A204.1 (cell line): ENCODE data around the gene SLC27A1.
"Not testable (repeated sequence)": the region's sequence is repeated elsewhere in the genome, so short reads cannot be mapped to it uniquely, and the experiment has no call there.

Experiments used
- FAIRE-seq: peaks from 2 replicates; lab custom pipeline; 2012; peaks lifted over from hg19 to GRCh38; lab: Jason Lieb, UNC

The SLC27A1 gene

DNA sequence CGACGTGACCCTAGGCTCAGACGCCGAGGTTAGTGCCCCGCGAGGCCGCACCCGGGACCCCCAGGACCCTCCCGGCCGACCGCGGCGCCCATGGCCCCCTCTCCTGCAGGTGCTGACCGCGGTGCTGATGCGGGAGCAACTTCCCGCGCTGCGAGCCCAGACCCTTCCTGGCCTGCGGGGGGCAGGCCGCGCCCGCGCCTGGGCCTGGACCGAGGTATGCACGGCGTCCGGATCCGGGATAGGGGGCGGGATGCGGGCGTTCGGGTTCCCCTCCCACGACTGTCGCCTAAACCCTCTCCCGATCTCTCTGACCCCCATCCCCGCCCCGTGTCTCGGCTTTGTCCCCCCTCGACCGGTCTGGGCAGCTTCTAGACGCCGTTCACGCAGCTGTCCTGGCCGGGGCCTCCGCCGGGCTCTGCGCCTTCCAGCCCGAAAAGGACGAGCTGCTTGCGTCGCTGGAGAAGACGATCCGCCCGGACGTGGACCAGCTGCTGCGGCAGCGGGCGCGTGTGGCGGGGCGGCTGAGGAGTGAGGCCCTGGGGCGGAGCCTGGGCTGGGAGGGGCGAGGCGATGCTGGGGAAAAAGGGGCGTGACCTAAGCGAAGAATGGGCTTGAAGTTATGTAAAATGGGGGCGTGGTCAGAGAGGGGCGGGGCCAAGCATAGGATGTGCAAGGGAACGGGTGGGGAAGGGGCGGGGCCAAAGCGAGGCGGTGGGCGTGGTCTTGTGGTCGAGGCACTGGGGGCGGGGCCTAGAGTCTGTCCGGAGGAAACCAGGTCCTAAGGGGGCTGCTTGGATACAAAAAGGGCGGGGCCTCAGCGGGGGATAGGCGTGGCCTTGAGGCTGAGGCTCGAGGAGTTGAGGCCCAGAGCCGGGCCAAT is 69.2 kb downstream of the SLC27A1 start:
- FAIRE-seq = no peak

DNA sequence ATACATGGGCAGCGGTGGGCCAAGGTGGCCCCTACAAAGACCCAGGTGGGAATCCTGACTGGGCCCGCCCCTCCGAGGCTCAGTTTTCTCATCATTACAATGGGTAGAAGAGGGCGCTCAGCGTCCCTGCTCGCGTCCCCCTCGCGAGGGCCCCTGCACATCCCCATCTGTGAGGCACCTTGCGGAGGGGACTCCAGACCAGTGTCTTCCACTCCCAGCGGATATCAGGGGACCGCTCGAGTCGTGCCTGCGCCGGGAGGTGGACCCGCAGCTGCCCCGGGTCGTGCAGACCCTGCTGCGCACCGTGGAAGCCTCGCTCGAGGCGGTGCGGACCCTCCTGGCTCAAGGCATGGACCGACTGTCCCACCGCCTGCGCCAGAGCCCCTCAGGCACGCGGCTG is 69.8 kb downstream of the SLC27A1 start:
- FAIRE-seq = no peak

GRCh38 chr19:17541184-17541759 is 70.9 kb downstream of the SLC27A1 start:
- FAIRE-seq = no peak

GRCh38 chr19:17542042-17542441 is 71.7 kb downstream of the SLC27A1 start:
- FAIRE-seq = no peak

DNA sequence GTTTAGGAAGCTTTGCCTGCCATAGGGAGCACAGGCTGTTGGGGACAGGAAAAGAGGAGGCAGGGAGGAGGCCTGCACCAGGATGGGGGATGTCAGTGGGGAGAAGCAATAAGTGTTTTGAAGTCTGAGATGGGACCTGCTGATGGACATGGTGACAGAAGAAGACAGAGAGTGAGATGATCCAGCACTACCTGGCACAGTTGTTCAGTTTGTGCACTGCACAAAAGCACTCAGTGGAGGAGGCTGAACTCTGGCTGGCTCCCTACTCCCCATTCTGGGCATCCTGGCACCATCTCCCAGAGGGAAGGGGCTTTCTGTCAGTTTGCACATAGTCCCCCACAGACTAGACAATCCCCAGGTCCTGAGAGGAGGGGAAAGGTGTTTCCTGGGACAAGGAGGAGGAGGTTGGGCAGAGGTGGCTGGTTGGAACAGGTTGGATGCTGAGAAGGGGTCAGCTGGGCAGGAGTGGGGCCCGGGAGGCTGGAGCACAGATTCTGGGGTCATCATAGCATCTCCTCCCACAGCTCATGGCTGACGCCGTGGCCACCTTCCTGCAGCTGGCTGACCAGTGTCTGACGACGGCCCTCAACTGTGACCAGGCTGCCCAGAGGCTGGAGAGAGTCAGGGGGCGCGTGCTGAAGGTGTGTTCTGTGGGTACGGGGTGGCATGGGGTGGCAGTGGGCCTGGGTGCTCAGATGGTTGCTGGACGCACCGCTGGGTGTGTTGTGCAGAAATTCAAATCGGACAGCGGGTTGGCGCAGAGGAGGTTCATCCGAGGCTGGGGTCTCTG is 72.7 kb downstream of the SLC27A1 start:
- FAIRE-seq = no peak

DNA sequence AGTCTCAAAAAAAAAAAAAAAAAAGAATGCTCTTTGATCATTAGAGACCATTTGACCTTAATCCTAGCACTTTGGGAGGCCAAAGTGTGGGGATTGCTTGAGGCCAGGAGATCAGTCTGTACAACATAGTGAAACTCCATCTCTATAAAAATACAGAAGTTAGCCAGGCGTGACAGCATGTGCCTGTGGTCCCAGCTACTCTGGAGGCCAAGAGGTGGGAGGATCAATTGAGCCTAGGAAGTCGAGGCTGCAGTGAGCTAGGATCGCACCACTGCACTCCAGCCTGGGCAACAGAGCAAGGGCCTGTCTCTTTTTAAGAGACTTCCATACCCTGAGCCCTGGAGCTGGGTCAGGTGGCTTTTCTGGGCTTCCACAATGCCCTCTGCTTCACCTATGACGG is 73.7 kb downstream of the SLC27A1 start:
- no peak for FAIRE-seq

- no peak for FAIRE-seq
Observed at GRCh38 chr19:17544418-17544817, 74.1 kb downstream of the SLC27A1 start.

- FAIRE-seq = no peak
Observed at GRCh38 chr19:17548145-17548544, 77.8 kb downstream of the SLC27A1 start.

- FAIRE-seq = no peak
Observed at GRCh38 chr19:17549085-17549740, 78.9 kb downstream of the SLC27A1 start.

DNA sequence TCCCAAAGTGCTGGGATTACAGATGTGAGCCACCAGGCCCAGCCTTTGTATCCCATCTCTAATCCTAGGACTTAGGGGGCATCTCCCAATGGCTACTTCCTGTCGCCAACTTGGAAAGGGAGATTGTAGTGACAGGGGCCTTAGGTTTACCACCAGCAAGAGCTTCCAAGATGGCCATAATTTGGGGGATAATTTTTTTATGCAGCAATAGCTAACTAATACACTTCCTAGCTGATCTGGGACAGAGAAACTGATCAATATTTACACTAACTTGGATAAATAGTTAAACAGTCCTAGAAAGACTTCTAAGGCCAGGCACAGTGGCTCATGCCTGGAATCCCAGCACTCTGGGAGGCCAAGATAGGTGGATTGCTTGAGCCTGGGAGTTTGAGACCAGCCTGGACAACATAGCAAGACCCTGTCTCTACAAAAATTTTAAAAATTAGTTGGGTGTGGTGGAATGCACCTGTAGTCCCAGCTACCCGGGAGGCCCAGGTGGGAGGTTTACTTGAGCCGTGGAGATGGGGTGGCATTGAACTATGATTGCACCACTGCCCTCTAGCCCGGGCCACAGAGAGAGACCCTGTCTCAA is 79.8 kb downstream of the SLC27A1 start:
- no peak for FAIRE-seq

GRCh38 chr19:17552735-17553134 is 82.4 kb downstream of the SLC27A1 start:
- FAIRE-seq = not testable (repeated sequence)

DNA sequence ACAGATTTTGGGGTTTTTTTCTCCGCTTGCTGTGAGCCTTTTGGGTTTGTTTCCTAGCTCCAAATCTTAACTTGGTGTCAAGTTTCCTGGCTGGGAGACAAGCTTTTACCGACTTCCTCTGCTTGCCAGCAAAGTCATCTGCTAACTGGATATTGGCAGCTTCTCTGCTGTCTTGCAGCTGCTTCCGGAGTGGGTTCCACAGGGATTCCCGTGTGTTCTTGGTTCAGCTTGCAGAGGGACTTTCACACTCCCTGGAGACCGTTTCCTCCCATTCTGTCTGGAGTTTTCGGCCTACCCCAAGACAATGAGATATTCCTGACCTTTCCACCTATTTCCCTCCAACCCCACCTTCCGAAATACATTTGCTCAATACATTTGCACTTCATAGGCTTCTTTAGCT is 82.9 kb downstream of the SLC27A1 start:
- no peak for FAIRE-seq

GRCh38 chr19:17554968-17555479 is 84.7 kb downstream of the SLC27A1 start:
- FAIRE-seq = no peak

DNA sequence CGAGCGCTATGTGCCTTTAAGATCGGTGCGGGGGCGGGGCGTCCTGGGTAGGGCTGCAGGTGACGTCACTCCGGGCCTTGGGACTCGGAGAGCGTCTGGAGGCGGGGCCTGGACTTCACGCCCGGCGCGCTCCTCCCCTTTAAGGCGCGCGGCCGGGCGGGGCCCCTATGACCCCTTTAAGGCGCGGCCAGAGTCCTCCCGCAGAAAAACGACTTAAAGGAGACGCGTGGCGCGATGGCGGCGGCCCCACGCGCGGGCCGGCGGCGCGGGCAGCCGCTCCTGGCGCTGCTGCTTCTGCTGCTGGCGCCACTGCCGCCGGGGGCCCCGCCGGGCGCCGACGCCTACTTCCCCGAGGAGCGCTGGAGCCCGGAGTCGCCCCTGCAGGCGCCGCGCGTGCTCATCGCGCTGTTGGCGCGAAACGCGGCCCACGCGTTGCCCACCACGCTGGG is 85.2 kb downstream of the SLC27A1 start, which contains the start of gene COLGALT1:
Gene COLGALT1, plus strand, starts transcription at position 170 of the 449 bp plus-strand sequence. Its CDS starts 65 bp downstream, at position 235.
- FAIRE-seq = peak; percentile 95
